K562 (cell line): ENCODE results near the gene CCDC187. TPM values are rescaled to one million over a fixed set of nuclear protein-coding genes. Genes with fewer than 3 reads are reported as not detected.

Experiments used
- CHCHD3 ChIP-seq: fragments of 250-450 bp; sonication (Bioruptor Pico); IDR thresholded peaks from 2 replicates; pipeline ENCODE4 v2.1.2; 2022; ENCODE audit warnings: mild to moderate bottlenecking
- CREB1 ChIP-seq, 2 experiments: sonication (generic) in 1 of 2; formaldehyde crosslinking in 1 of 2; IDR thresholded peaks; 2 replicates each; pipeline versions ENCODE4 v1.6.1 to v1.8.0; 2012 to 2022; ENCODE audit warnings: inconsistent platforms in 1 of 2, mild to moderate bottlenecking in 1 of 2, missing genetic modification reagents in 1 of 2, moderate library complexity in 1 of 2
- HNRNPH1 ChIP-seq: fragments of 200-400 bp; formaldehyde crosslinking; optimal IDR thresholded peaks from 2 replicates; pipeline ENCODE3; 2017; ENCODE audit warnings: low read depth, mild to moderate bottlenecking, low read length, moderate library complexity
- KLF10 ChIP-seq: fragments of 250-450 bp; sonication (Bioruptor Pico); IDR thresholded peaks from 2 replicates; pipeline ENCODE4 v1.6.1; 2021; ENCODE audit warnings: matching md5 sums
- RBM39 ChIP-seq: fragments of 200-400 bp; formaldehyde crosslinking; optimal IDR thresholded peaks from 2 replicates; pipeline ENCODE3; 2018; ENCODE audit warnings: low read depth, low read length
- STAG1 ChIP-seq: sonication (generic); formaldehyde crosslinking; IDR thresholded peaks from 2 replicates; pipeline ENCODE4 v1.5.0; 2020; ENCODE audit warnings: missing genetic modification reagents, borderline replicate concordance
- TARDBP ChIP-seq: fragments of 450-650 bp; IDR thresholded peaks from 2 replicates; pipeline ENCODE4 v1.6.1; 2016
- TBP ChIP-seq: optimal IDR thresholded peaks from 2 replicates; pipeline ENCODE3; 2011; ENCODE audit warnings: low read depth, low read length, improper control_type of control experiment
- TCF3 ChIP-seq: sonication (generic); formaldehyde crosslinking; IDR thresholded peaks from 2 replicates; pipeline ENCODE4 v1.4.0; 2020; ENCODE audit warnings: mild to moderate bottlenecking, missing genetic modification reagents
- TCF7L2 ChIP-seq: fragments of 150-350 bp; IDR thresholded peaks from 2 replicates; pipeline ENCODE4 v1.6.1; 2016; ENCODE audit warnings: low read depth, mild to moderate bottlenecking, low read length, moderate library complexity
- ZBED1 ChIP-seq: IDR thresholded peaks from 2 replicates; pipeline ENCODE4 v1.6.1; 2014
- ZBTB11 ChIP-seq, 3 experiments: fragments of 200-800 bp in 1 of 3; fragments of 250-450 bp in 1 of 3; fragments of 450-650 bp in 1 of 3; sonication (Bioruptor Pico) in 1 of 3; sonication (Bioruptor generic) in 1 of 3; formaldehyde crosslinking in 1 of 3; IDR thresholded peaks; 2 replicates each; pipeline versions ENCODE4 v1.6.1 to v1.8.0; 2016 to 2022; ENCODE audit warnings: mild to moderate bottlenecking in 2 of 3, missing genetic modification characterization in 2 of 3, missing compliant biosample characterization in 1 of 3, moderate library complexity in 1 of 3
- ZNF197 ChIP-seq: fragments of 200-800 bp; sonication (Bioruptor generic); IDR thresholded peaks from 2 replicates; pipeline ENCODE4 v1.6.1; 2016; ENCODE audit warnings: low read depth, missing genetic modification characterization, missing compliant biosample characterization
- ZSCAN32 ChIP-seq: fragments of 450-650 bp; formaldehyde crosslinking; IDR thresholded peaks from 2 replicates; pipeline ENCODE4 v1.4.0; 2020; ENCODE audit warnings: mild to moderate bottlenecking, moderate library complexity
- polyA plus RNA-seq, 8 experiments: library from polyadenylated mRNA; depleted of rRNA in 4 of 8; stranded (reverse) in 5 of 8; unstranded in 3 of 8; fragments of >200 nt; fragmentation: Nextera tagmentation in 2 of 8; fragmentation: Illumina TruSeq in 1 of 8; extraction: Ambion mirVana in 2 of 8; extraction: Trizol in 1 of 8; gene quantifications; 2 replicates each; pipeline versions ENCODE4 v1.2.1 to v1.2.3, GENCODE V29; 2011 to 2014; ENCODE audit warnings: inconsistent platforms in 1 of 8, missing spikeins in 1 of 8
- total RNA-seq, 7 experiments: library from RNA; depleted of rRNA in 6 of 7; stranded (reverse); fragments of >200 nt in 6 of 7; fragmentation: Illumina TruSeq in 2 of 7; extraction: Trizol in 2 of 7; gene quantifications; 2 replicates each; pipeline versions ENCODE4 v1.2.1 to v1.2.3, GENCODE V29; 2011 to 2021; ENCODE audit warnings: low replicate concordance in 1 of 7
- TF ChIP-seq, protein P1 (sequence below): fragments of 450-650 bp; IDR thresholded peaks from 2 replicates; pipeline ENCODE4 v1.6.1; 2016; ENCODE audit warnings: low read depth
- TF ChIP-seq, protein P2 (sequence below): sonication (generic); formaldehyde crosslinking; IDR thresholded peaks from 2 replicates; pipeline ENCODE4 v1.8.0; 2022; ENCODE audit warnings: missing genetic modification reagents, mild to moderate bottlenecking, moderate library complexity, borderline replicate concordance

The CCDC187 gene
- total and polyA plus RNA-seq, 9 of the 15 experiments (the other 6 are each of a cell fraction or from before 2014, with no cell fraction given): not detected

- TF ChIP-seq ZBTB11 (CRISPR knock-in tag; IDR thresholded peaks at IDR 0.05): no peak
- no peak for TF ChIP-seq TBP
- TF ChIP-seq, protein P1, sequence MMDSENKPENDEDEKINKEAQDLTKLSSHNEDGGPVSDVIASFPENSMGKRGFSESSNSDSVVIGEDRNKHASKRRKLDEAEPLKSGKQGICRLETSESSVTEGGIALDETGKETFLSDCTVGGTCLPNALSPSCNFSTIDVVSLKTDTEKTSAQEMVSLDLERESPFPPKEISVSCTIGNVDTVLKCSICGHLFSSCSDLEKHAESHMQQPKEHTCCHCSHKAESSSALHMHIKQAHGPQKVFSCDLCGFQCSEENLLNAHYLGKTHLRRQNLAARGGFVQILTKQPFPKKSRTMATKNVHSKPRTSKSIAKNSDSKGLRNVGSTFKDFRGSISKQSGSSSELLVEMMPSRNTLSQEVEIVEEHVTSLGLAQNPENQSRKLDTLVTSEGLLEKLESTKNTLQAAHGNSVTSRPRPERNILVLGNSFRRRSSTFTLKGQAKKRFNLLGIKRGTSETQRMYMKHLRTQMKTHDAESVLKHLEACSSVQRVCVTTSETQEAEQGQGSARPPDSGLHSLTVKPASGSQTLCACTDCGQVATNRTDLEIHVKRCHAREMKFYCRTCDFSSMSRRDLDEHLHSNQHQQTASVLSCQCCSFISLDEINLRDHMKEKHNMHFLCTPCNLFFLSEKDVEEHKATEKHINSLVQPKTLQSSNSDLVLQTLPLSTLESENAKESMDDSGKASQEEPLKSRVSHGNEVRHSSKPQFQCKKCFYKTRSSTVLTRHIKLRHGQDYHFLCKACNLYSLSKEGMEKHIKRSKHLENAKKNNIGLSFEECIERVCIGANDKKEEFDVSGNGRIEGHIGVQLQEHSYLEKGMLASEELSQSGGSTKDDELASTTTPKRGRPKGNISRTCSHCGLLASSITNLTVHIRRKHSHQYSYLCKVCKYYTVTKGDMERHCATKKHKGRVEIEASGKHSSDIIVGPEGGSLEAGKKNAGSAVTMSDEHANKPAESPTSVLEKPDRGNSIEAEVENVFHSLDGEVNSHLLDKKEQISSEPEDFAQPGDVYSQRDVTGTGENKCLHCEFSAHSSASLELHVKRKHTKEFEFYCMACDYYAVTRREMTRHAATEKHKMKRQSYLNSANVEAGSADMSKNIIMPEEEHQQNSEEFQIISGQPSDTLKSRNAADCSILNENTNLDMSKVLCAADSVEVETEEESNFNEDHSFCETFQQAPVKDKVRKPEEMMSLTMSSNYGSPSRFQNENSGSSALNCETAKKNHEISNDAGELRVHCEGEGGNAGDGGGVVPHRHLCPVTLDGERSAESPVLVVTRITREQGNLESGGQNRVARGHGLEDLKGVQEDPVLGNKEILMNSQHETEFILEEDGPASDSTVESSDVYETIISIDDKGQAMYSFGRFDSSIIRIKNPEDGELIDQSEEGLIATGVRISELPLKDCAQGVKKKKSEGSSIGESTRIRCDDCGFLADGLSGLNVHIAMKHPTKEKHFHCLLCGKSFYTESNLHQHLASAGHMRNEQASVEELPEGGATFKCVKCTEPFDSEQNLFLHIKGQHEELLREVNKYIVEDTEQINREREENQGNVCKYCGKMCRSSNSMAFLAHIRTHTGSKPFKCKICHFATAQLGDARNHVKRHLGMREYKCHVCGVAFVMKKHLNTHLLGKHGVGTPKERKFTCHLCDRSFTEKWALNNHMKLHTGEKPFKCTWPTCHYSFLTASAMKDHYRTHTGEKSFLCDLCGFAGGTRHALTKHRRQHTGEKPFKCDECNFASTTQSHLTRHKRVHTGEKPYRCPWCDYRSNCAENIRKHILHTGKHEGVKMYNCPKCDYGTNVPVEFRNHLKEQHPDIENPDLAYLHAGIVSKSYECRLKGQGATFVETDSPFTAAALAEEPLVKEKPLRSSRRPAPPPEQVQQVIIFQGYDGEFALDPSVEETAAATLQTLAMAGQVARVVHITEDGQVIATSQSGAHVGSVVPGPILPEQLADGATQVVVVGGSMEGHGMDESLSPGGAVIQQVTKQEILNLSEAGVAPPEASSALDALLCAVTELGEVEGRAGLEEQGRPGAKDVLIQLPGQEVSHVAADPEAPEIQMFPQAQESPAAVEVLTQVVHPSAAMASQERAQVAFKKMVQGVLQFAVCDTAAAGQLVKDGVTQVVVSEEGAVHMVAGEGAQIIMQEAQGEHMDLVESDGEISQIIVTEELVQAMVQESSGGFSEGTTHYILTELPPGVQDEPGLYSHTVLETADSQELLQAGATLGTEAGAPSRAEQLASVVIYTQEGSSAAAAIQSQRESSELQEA: no peak
- no peak for TF ChIP-seq CREB1 (IDR thresholded peaks at IDR 0.05)
- peak; percentile 63; the same call in 1 of the 2 replicates for TF ChIP-seq CREB1 (CRISPR knock-in tag; IDR thresholded peaks at IDR 0.05)
- TF ChIP-seq, protein P2, sequence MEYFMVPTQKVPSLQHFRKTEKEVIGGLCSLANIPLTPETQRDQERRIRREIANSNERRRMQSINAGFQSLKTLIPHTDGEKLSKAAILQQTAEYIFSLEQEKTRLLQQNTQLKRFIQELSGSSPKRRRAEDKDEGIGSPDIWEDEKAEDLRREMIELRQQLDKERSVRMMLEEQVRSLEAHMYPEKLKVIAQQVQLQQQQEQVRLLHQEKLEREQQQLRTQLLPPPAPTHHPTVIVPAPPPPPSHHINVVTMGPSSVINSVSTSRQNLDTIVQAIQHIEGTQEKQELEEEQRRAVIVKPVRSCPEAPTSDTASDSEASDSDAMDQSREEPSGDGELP (CRISPR knock-in tag): peak; percentile 83
- TF ChIP-seq RBM39: no peak
- TF ChIP-seq TCF7L2: no peak
- TF ChIP-seq STAG1 (CRISPR knock-in tag): no peak
- TF ChIP-seq ZBED1: no peak
- no peak for TF ChIP-seq CHCHD3
- TF ChIP-seq KLF10: no peak
- TF ChIP-seq HNRNPH1: no peak
- TF ChIP-seq TARDBP: no peak
- TF ChIP-seq ZNF197 (CRISPR knock-in tag): no peak
- TF ChIP-seq TCF3 (CRISPR knock-in tag): no peak; the same call in 1 of the 2 replicates
- no peak for TF ChIP-seq ZSCAN32
Observed at GRCh38 chr9:136249877-136250559, 53.9 kb downstream of the CCDC187 start (continued).
